Esophagus muscularis mucosa (tissue), 4 donors: ENCODE results near the gene BBX. TPM values are rescaled to one million over a fixed set of nuclear protein-coding genes. Genes with fewer than 3 reads are reported as not detected.

Experiments used
- DNase-seq: peaks from one replicate; pipeline ENCODE4 v3.0.0-alpha.2; 2017; ENCODE audit errors: extremely low spot score
- H3K27ac ChIP-seq, 4 donors: fragments of 200-600 bp; sonication (generic); replicated peaks in 1 of 4; 1 replicate in 3 of 4; 2 replicates in 1 of 4; pipeline ENCODE4 v1.5.1; 2016 to 2019; ENCODE audit warnings: mild to moderate bottlenecking in 1 of 4
- H3K27me3 ChIP-seq, 4 donors: fragments of 200-600 bp; sonication (generic); one replicate each; pipeline versions ENCODE4 v1.5.1 to v1.6.0; 2016 to 2019
- H3K36me3 ChIP-seq, 4 donors: fragments of 200-600 bp; sonication (generic); one replicate each; pipeline ENCODE4 v1.5.1; 2016 to 2019
- H3K4me1 ChIP-seq, 4 donors: fragments of 200-600 bp; sonication (generic); one replicate each; pipeline ENCODE4 v1.5.1; 2016 to 2019
- H3K4me3 ChIP-seq, 4 donors: fragments of 200-600 bp; sonication (generic); 1 replicate in 2 of 4; 2 replicates in 2 of 4; pipeline ENCODE4 v1.5.1; 2016 to 2019; ENCODE audit warnings: mild to moderate bottlenecking in 4 of 4, moderate library complexity in 1 of 4
- H3K9me3 ChIP-seq, 4 donors: fragments of 200-600 bp; sonication (generic); 1 replicate in 3 of 4; 2 replicates in 1 of 4; pipeline ENCODE4 v1.5.1; 2016 to 2019
- EP300 ChIP-seq: sonication (generic); formaldehyde crosslinking; IDR thresholded peaks from one replicate; pipeline ENCODE4 v1.6.1; 2017; ENCODE audit warnings: antibody characterized with exemption
- POLR2A ChIP-seq: fragments of 450-650 bp; IDR thresholded peaks from one replicate; pipeline ENCODE4 v1.6.1; 2017; ENCODE audit warnings: antibody characterized with exemption, moderate library complexity, mild to moderate bottlenecking, low read depth
- POLR2AphosphoS5 ChIP-seq, 2 donors: sonication (generic); formaldehyde crosslinking; IDR thresholded peaks; one replicate each; pipeline ENCODE4 v1.6.1; 2017; ENCODE audit warnings: antibody characterized with exemption in 2 of 2
- WGBS: methylation state at CpG from one replicate; pipeline ENCODE4 v1.1.5; 2018; 5-methylcytosine and 5-hydroxymethylcytosine counted together
- intact Hi-C: fragments of 100-400 bp; cut with DNase I; formaldehyde crosslinking; loops from one replicate; pipeline ENCODE4 v1.15.1; 2023
- total RNA-seq, 4 donors: library from RNA; depleted of rRNA; stranded (reverse); fragments of >200 nt; gene quantifications; one replicate each; pipeline versions ENCODE4 v1.1.0 to v1.2.1, GENCODE V29; 2016
- TF ChIP-seq, protein P1 (sequence below), 3 experiments: fragments of 200-600 bp in 2 of 3; fragments of 450-650 bp in 1 of 3; sonication (generic) in 2 of 3; IDR thresholded peaks; one replicate each; pipeline ENCODE4 v1.5.1; 2017 to 2019; ENCODE audit warnings: antibody characterized with exemption in 3 of 3, mild to moderate bottlenecking in 2 of 3, moderate library complexity in 1 of 3

The BBX gene
- total RNA-seq, 4 donors from 2014 or later = 49.2 to 78.9 (median 77.9) TPM

DNA sequence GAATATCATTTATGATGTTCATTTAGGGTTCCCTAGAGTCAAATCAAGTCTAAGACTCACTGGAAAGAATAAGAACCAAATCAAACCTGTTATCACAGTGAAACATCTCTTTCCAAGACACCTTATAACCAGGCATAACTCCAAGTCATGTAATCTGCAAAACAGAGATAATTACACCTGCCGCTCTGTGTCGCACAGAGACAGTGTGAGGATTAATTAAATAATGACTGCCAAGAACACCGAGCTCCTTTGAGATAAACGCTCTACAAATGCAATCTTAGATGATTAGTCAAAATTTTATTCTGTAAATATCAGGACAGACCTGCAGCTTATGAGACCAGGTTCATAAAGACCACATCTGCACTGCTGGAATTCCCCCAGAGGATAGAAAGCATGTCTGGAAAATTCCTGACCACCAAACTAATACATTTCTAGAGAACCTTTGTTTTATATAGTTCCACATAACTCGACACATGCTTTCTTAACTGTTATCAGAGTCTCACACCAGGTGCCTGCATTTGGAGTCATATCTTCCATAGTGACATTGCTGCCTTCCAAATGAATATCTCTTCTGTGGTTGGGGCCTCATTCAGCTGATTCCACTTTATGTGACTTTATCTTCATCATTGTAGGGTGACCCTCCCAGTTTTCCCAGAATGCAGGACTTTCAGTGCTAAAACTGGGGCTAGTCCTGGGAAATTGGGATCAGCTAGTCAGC lies 315.3 kb downstream of the BBX start:
- Histone ChIP-seq H3K4me1 (peaks cover 0 to 7% (median 6%) of the 10 kb centered on the region in 4 donors), H3K27ac (no peak overlapping the region), H3K36me3 (no peaks in the 10 kb centered on the region), H3K27me3 (no peaks in the 10 kb centered on the region), H3K4me3 (no peak overlapping the region), H3K9me3 (no peaks in the 10 kb centered on the region)
- intact Hi-C loops = no loop called here
- no peak for DNase-seq
- WGBS = 82% methylated on average over 5 of the region's 5 CpGs
- TF ChIP-seq EP300 (no peak), POLR2A (no peak), POLR2AphosphoS5 (IDR thresholded peaks at IDR 0.05) (no peak)
- TF ChIP-seq, protein P1, sequence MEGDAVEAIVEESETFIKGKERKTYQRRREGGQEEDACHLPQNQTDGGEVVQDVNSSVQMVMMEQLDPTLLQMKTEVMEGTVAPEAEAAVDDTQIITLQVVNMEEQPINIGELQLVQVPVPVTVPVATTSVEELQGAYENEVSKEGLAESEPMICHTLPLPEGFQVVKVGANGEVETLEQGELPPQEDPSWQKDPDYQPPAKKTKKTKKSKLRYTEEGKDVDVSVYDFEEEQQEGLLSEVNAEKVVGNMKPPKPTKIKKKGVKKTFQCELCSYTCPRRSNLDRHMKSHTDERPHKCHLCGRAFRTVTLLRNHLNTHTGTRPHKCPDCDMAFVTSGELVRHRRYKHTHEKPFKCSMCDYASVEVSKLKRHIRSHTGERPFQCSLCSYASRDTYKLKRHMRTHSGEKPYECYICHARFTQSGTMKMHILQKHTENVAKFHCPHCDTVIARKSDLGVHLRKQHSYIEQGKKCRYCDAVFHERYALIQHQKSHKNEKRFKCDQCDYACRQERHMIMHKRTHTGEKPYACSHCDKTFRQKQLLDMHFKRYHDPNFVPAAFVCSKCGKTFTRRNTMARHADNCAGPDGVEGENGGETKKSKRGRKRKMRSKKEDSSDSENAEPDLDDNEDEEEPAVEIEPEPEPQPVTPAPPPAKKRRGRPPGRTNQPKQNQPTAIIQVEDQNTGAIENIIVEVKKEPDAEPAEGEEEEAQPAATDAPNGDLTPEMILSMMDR (IDR thresholded peaks at IDR 0.05) = no peak

DNA sequence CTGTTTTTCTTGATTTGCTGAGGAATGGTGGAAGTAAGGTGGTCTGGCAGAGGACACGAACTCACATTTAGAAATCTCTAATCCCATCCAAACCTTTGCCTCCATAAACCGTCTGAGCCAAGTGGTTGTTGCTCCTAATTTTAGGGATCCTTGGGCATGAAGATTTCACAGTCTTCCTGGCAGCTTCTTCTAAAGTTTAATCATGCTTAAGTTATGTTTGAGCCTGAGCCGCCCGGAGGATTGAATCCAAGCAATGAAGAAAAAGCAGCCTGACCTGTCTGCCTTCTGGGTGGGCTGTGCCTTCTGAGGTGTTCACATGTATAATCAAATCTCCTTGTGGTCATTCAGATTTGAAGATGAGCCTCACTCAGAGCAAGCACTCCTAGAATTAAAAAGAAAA lies 319.1 kb downstream of the BBX start:
- no peak for DNase-seq
- intact Hi-C loops = no loop called here
- 53% methylated on average over 4 of the region's 4 CpGs for WGBS

DNA sequence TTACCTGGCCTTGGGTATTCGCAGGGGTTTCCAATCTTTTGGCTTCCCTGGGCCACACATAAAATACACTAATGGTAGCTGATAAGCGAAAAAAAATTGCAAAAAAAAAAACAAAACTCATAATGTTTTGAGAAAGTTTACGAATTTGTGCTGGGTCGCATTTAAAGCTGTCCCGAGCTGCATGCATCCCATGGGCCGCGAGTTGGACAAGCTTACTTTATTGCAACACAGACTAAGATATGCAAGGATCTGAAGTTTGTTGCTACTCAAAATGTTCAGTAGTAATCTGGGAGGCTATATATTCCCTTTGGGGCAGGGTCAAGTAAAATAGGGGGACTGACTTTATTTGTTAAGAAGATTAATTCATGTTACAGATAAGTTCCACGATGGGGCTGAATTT lies 320.2 kb downstream of the BBX start:
- Histone ChIP-seq H3K4me1 (peaks cover 0 to 7% (median 6%) of the 10 kb centered on the region in 4 donors), H3K9me3 (no peaks in the 10 kb centered on the region), H3K27ac (no peak overlapping the region), H3K36me3 (no peaks in the 10 kb centered on the region), H3K27me3 (no peaks in the 10 kb centered on the region), H3K4me3 (no peak overlapping the region)
- intact Hi-C loops = no loop called here
- 92% methylated on average over 8 of the region's 8 CpGs for WGBS
- DNase-seq = no peak
- no peak for TF ChIP-seq EP300
- TF ChIP-seq POLR2AphosphoS5 (IDR thresholded peaks at IDR 0.05) = no peak
- TF ChIP-seq, protein P1 (IDR thresholded peaks at IDR 0.05) = no peak
- no peak for TF ChIP-seq POLR2A

More for the DNA sequence above, 319.1 kb downstream of the BBX start:
- Histone ChIP-seq H3K27me3 (no peaks in the 10 kb centered on the region), H3K27ac (no peak overlapping the region), H3K36me3 (no peaks in the 10 kb centered on the region), H3K4me1 (peaks cover 0 to 7% (median 6%) of the 10 kb centered on the region in 4 donors), H3K9me3 (no peaks in the 10 kb centered on the region), H3K4me3 (no peak overlapping the region)
- TF ChIP-seq EP300 = no peak
- TF ChIP-seq POLR2AphosphoS5 (IDR thresholded peaks at IDR 0.05) = no peak
- no peak for TF ChIP-seq POLR2A
- TF ChIP-seq, protein P1 (IDR thresholded peaks at IDR 0.05) = no peak

DNA sequence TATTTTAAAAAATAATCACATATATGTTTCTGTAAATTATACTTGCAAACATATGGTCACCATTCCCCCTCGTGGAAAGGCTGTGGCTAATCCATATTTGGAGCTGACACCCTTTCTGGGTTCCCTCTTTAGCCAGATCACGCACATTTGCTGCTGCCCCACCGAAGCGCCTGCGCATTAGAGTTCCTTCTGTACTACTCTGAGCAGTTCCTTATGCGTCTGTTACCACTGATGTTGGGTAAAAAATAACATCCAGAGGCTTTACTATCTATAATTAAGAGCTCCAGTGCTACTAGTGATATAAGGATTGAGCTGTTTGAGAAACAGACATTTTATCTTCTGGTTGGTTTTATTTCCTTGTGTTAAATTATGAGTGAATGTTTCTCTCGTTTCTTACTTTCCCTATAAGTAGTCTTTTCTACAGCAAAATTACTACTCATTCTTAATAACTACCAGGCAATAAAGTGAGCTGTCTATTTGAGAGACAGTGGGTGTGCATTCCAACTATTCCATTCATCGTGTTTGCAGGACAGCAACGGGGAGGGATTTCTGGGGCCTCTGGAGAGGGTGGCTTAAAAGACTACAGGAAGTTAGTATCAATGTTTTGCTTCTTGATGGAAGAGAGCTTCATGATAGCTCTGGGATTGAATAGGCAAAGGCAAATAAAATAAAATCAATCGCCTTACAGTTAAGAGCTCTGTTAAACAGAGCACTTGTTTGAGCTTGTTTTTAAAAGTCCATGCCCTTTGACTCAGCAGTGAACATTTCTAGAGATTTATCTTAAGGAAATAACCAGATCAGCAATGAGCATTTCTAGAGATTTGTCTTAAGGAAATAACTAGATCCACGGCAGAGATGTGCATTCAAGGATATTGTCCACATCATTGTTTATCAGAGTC lies 322.9 kb downstream of the BBX start:
- no peak overlapping the region for H3K27ac ChIP-seq
- no peaks in the 10 kb centered on the region for H3K27me3 ChIP-seq
- no peak overlapping the region for H3K4me3 ChIP-seq
- no peak for TF ChIP-seq POLR2A
- no peak for TF ChIP-seq POLR2AphosphoS5 (IDR thresholded peaks at IDR 0.05)
- TF ChIP-seq EP300 = no peak
- TF ChIP-seq, protein P1 (IDR thresholded peaks at IDR 0.05) = no peak
- intact Hi-C loops = no loop called here
- no peaks in the 10 kb centered on the region for H3K9me3 ChIP-seq
- no peaks in the 10 kb centered on the region for H3K36me3 ChIP-seq
- H3K4me1 ChIP-seq = peaks cover 0 to 7% (median 6%) of the 10 kb centered on the region in 4 donors
- WGBS = 79% methylated on average over 11 of the region's 11 CpGs
- no peak for DNase-seq
